Measurements from ENCODE around the gene PTPA.

DNA sequence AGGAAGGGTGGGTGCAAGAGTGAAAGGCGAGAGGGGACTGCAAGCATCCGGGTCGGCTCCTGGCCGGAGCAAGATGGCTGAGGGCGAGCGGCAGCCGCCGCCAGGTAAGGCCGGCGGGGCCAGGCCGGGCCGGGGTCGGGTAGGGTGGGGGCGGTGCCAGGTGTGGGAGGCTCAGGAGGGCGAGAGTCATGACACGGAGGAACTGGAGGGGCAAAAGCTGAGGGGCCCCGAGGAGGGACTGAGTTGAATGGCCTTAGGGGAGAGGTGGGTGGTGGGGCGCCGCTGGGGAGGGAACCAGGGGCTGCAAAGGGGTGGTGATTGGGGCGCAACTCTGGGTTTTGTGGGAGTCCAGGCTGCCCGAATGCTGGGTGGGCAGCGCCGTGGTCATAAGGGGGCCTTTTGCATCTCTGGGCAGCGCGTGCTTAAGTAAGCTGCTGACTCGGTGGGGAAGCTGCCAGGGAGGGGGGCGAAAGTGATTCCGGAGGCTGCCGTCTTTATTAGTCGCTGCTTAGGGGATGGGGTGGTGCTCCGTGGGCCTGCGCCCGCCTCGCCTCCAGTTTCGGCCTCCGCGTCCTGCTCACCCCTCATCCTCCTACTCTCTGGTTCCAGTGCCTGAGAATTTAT lies 425 bp downstream of the PTPA start:
- TF ChIP-seq, protein P1, sequence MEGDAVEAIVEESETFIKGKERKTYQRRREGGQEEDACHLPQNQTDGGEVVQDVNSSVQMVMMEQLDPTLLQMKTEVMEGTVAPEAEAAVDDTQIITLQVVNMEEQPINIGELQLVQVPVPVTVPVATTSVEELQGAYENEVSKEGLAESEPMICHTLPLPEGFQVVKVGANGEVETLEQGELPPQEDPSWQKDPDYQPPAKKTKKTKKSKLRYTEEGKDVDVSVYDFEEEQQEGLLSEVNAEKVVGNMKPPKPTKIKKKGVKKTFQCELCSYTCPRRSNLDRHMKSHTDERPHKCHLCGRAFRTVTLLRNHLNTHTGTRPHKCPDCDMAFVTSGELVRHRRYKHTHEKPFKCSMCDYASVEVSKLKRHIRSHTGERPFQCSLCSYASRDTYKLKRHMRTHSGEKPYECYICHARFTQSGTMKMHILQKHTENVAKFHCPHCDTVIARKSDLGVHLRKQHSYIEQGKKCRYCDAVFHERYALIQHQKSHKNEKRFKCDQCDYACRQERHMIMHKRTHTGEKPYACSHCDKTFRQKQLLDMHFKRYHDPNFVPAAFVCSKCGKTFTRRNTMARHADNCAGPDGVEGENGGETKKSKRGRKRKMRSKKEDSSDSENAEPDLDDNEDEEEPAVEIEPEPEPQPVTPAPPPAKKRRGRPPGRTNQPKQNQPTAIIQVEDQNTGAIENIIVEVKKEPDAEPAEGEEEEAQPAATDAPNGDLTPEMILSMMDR (IDR thresholded peaks at IDR 0.05) = no peak
- TF ChIP-seq POLR2A (IDR thresholded peaks at IDR 0.05) = no peak

Measured in Peyer's patch (tissue), 4 donors.